Posterior cingulate gyrus (tissue), 11 donors: ENCODE data around the gene PRSS23.
"Not testable (repeated sequence)": the region's sequence is repeated elsewhere in the genome, so short reads cannot be mapped to it uniquely, and the experiment has no call there.

Experiments used
- DNase-seq, 10 donors: peaks; one replicate each; pipeline versions ENCODE4 v3.0.0 to v3.0.0-alpha.2; 2020 to 2021; ENCODE audit warnings: mixed read lengths in 3 of 10
- intact Hi-C: fragments of 100-400 bp; cut with DNase I; formaldehyde crosslinking; loops from one replicate; pipeline ENCODE4 v1.15.1; 2023

PRSS23 gene, protein sequence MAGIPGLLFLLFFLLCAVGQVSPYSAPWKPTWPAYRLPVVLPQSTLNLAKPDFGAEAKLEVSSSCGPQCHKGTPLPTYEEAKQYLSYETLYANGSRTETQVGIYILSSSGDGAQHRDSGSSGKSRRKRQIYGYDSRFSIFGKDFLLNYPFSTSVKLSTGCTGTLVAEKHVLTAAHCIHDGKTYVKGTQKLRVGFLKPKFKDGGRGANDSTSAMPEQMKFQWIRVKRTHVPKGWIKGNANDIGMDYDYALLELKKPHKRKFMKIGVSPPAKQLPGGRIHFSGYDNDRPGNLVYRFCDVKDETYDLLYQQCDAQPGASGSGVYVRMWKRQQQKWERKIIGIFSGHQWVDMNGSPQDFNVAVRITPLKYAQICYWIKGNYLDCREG

DNA sequence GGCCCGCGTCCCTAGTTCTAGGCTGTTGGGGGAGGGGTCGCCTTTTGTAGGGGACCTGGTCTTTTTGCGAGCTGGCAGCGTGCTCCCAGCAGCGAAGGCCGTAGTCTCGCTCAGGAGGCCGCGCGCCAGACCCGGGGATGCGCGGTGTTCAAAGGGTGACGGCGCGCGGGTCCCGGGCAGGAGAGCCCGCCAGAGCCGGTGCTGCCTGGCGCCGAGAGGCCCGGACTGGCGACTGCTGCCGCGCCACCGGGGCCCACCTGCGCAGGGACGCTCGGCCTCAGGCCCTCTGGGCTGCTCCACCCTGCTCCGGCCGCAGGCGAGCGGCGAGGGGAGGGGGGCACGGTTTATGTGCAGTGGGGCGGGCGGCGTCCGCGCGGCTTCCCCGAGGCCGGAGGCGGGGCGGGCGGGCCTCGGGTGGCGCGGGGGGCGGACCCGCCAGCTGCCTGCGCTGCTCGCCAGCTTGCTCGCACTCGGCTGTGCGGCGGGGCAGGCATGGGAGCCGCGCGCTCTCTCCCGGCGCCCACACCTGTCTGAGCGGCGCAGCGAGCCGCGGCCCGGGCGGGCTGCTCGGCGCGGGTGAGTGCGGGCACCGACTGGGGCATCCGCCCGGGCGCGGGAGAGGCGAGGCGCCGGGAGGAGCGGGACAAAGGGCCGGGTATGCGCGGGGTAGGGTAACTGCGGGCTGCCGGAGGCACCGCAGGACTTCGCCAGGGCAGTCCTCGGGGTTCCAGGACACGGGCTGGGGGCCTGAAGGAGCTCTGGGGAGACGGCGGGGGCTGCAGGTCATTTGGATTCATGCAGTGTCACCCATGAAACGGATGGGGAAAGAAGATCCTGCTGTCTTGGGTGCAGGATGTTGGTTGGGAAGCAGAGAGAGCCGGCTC lies at the start of gene PRSS23:
Gene PRSS23, plus strand, starts transcription at position 467 of the 884 bp plus-strand sequence. CDS start 7,102 bp downstream, outside the sequence.
- DNase-seq, result peak in 9 of 10 donors; percentile 31 to 93 (median 46)
- intact Hi-C loops, result loop anchor here (5.0 kb wide), 1 partner anchor 343 kb away; no protein-coding TSS in a partner anchor

GRCh38 chr11:86753459-86753858 lies 46.9 kb upstream of the PRSS23 start:
- intact Hi-C loops, result no loop called here
- DNase-seq, result no peak

- no peak for DNase-seq
- intact Hi-C loops, result no loop called here
These were observed 45.2 kb upstream of the PRSS23 start for GRCh38 chr11:86755146-86755545.

DNA sequence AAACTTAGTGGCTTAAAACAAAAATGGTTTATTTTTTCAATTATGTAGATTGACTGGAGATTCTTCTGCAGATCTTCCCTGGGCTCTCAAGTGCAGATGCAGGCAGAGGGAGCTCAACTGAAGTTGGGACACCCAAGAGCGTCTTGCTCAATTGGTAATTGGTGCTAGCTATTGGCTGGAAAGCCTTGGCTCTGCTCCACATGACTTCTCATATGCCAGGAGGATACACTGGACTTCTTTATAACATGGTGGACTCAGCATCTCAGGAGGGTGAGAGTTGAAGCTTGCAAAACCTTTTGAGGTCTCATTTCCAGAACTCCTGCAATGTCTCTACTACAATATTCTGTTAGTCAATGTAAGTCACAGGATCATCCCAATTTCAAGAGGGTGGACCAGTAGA lies 42.2 kb upstream of the PRSS23 start:
- intact Hi-C loops, result no loop called here
- no peak for DNase-seq

DNA sequence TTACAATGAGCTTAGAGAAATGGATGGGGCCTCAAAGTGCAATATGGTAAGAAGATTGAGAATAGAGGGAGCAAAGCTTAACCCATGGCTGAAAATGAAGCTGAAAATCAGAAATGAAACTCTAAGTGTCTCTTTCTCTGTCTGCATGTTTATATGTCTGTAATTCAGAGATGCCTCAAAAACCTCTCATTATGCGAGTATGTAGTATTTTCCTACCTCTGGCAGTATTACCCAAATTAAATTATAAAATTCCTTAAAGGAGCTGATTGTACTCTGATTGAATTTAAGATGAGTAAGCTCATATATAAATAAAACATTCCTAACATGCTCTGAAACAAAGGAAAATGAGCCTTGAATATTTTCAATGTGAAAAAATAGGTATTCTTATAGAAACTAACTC lies 39.8 kb upstream of the PRSS23 start:
- no peak for DNase-seq

DNA sequence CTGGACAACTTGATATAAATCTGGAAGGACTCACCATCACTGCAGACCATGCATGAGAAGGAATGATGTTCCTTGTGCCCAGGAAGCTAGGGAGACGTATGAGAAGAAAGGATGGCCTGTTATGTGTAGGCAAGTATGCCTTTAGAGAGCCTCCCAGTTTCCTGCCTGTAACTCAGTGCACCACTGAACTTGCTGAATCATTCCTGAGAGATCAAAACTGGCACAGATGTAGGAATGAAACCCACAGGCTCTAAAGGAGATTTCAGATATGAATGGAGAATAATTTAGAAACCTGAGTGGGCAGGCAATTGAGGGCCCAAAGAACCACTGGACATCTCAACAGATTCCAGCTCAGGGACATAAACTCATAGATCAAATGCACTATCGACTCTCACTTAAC lies 38.4 kb upstream of the PRSS23 start:
- no peak for DNase-seq
- intact Hi-C loops, result no loop called here

More for the DNA sequence above, 39.8 kb upstream of the PRSS23 start:
- intact Hi-C loops, result no loop called here

GRCh38 chr11:86765203-86765602 lies 35.1 kb upstream of the PRSS23 start:
- no peak for DNase-seq

DNA sequence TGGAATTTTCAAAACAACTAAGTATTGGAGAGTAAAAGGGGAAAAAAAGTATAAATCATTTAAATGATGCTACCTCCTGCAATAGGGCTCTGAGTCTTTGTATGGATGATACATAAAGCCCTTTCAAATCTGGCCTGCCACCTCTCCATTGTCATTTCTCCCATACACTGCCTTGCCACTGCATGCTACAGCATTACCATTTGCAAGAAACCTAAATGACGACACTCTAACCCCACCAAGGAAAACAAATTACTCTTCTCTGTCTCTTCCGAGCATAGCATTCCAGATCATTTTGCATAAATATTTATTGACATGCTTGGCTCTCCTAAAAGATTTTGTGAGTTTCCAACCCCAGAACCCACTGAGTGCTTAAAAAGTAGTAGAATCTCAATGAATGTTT lies 34.5 kb upstream of the PRSS23 start:
- DNase-seq, result no peak
- intact Hi-C loops, result no loop called here

More at GRCh38 chr11:86765203-86765602, 35.1 kb upstream of the PRSS23 start:
- intact Hi-C loops, result no loop called here

DNA sequence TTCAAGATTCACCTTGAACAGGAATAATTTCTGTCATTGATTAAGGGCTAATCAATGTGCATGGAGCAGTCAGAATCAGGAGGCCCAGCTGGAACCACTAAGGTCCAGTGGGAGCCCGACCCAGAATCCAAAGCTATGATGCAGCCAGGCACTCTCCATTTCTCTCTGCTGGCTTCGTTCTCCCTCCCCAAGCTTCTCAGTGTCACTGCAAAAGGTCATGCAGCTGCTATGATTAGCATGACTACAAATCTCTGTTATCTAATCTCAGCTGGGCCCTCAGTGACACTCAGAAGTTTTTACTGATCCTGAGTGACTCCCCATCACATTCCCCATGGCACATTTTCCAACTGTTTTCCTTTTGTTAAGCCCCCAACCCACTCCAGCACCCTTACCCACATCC lies 31.1 kb upstream of the PRSS23 start:
- no peak for DNase-seq
- intact Hi-C loops, result no loop called here

GRCh38 chr11:86770473-86771027 lies 29.8 kb upstream of the PRSS23 start:
- intact Hi-C loops, result not testable (repeated sequence)
- peak in 1 of 10 donors; percentile 74 for DNase-seq

- intact Hi-C loops, result no loop called here
- no peak for DNase-seq
These were observed 27.3 kb upstream of the PRSS23 start for GRCh38 chr11:86772999-86773398.

DNA sequence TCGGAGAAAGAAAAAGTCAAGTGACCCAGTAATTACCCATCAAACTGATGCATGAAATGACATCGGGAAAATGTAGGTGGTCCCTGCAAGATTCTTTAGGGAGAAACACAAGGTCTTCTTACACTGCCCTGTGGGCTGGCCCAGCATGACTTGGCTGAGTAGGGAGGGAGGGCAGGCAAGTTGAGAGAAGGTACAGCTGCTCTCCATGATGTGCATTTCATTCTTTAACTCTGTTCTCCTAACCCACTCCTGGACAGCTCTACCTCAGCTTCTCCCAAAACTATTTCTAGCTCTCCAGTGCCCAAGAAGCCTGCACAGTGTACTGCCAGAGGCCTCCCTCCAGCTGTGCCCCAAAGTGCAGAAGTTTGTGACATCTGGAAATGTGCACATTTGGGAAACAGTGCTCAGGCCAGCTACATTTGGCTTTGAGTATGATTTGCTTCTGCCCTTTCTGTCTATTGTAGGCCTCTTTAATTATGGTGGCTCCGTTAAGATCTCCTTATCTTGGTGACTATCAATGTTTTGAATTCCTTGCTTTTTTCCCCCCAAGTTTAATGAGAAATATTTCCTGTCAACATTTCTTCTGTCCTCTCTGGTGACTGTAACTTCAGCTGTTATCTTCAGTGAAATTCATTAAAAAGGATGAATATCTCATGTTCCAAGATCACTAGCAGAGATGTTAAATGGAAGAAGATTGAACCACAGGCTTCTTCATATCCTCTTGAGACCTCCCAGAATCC lies 26.7 kb upstream of the PRSS23 start:
- intact Hi-C loops, result no loop called here
- no peak for DNase-seq

- no peak for DNase-seq
- intact Hi-C loops, result no loop called here
These were observed 25.9 kb upstream of the PRSS23 start for GRCh38 chr11:86774417-86774816.

- no peak for DNase-seq
- intact Hi-C loops, result no loop called here
These were observed 25.0 kb upstream of the PRSS23 start for GRCh38 chr11:86775361-86775760.

- no peak for DNase-seq
- intact Hi-C loops, result no loop called here
These were observed 18.8 kb upstream of the PRSS23 start for GRCh38 chr11:86781546-86781945.

DNA sequence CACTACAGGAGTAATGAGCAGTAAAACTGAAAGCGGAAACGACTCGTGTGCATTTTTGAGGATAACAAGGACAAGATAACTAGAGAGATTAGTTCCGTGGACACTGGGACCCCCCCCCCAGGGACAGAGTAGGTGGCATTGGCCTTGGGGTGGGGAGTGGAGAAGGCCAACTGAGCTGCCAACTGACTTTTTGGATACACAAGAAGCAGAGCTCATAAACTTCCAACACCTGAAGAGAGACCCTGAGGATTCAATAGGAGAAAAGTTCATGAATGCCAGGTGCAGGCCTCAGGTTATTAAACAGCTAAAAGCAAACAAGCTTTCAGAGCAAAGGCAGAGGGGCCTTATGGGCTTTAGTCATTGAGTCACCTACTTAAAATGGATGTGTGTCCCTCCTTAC lies 17.6 kb upstream of the PRSS23 start:
- intact Hi-C loops, result no loop called here
- DNase-seq, result no peak

- DNase-seq, result no peak
- intact Hi-C loops, result no loop called here
These were observed 16.7 kb upstream of the PRSS23 start for GRCh38 chr11:86783661-86784060.

GRCh38 chr11:86784241-86784681 lies 16.1 kb upstream of the PRSS23 start:
- DNase-seq, result no peak
- intact Hi-C loops, result no loop called here

GRCh38 chr11:86785576-86785975 lies 14.8 kb upstream of the PRSS23 start:
- DNase-seq, result no peak
- intact Hi-C loops, result no loop called here

DNA sequence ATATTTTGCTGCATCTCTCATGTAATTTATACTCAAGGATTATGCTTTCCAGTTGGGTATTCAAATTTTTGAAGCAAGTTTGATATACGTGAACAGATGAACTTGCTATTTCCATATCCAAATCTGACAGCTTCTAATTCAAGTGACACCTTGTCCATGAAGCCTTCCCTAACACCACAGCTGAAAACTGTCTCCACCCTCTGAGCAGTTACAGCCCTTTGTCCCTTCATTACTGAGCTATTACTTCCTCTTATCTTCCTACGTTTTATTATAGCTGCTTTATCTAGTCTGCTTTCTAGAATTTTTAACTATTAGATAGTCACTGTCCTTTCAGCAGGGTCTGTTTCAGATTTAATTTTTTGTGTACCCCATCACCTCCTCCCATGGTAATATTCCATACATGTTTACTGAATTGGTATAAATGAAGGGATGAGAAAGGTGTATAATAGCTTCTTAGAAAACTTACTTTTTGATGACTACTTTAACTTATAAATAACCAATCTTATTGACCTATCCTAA lies 13.3 kb upstream of the PRSS23 start:
- no peak for DNase-seq
- intact Hi-C loops, result no loop called here
